ENCODE measurements around the gene SCN5A. TPM values are rescaled to one million over a fixed set of nuclear protein-coding genes. Genes with fewer than 3 reads are reported as not detected.

Gene SCN5A
- total and polyA plus RNA-seq, 2 of the 13 experiments (the other 11 are each of a cell fraction or from before 2014, with no cell fraction given) = 0.22 TPM; not detected in 1

- ChIA-PET CTCF (ENCODE audit: low intra/inter-chr PET ratio, low total read pairs) (no interaction called here), POLR2A (no interaction called here)
- no peak overlapping the region for H3K4me3 ChIP-seq (replicated peaks in 1 of 3; ENCODE audit: insufficient read depth in 1 of 3, low read depth in 2 of 3, low read length in 3 of 3)
- no peaks in the 10 kb centered on the region for H3K9me3 ChIP-seq (ENCODE audit: low read length)
- intact Hi-C loops (cut with micrococcal nuclease; ENCODE audit: unreplicated experiment) (no loop called here), in situ Hi-C loops (cut with HindIII; ENCODE audit: extremely low pct_ligation_motif_present, low pct_unique_long_range_greater_than_20kb) (no loop called here)
- no peaks in the 10 kb centered on the region for H4K20me1 ChIP-seq (ENCODE audit: insufficient read depth, low read length)
- no peak overlapping the region for H2AFZ ChIP-seq (ENCODE audit: low read length)
- no peak overlapping the region for H3K27ac ChIP-seq (ENCODE audit: extremely low read length, insufficient read depth, low read length)
- no peak overlapping the region for H3K9ac ChIP-seq (ENCODE audit: insufficient read depth, low read depth, low read length)
- WGBS (ENCODE audit: low lambda C conversion rate) = 52% methylated on average over 5 of the region's 5 CpGs
- no peak for TF ChIP-seq HNF4G (IDR thresholded peaks at IDR 0.05; ENCODE audit: borderline replicate concordance, low read depth, low read length)
- TF ChIP-seq HNF4G (CRISPR knock-in tag; IDR thresholded peaks at IDR 0.05; ENCODE audit: borderline replicate concordance, low read depth) = no peak
- no peak for TF ChIP-seq ZBTB38 (CRISPR knock-in tag; IDR thresholded peaks at IDR 0.05)
- no peak for TF ChIP-seq TGIF2 (CRISPR knock-in tag; IDR thresholded peaks at IDR 0.05)
- no peak for TF ChIP-seq ZNF598 (CRISPR knock-in tag; IDR thresholded peaks at IDR 0.05; ENCODE audit: borderline replicate concordance)
- TF ChIP-seq ZNF850 (CRISPR knock-in tag; conservative IDR thresholded peaks at IDR 0.05) = no peak
- no peak for TF ChIP-seq ZHX1 (CRISPR knock-in tag; IDR thresholded peaks at IDR 0.05; ENCODE audit: low read depth)
- no peak for TF ChIP-seq ZNF207 (IDR thresholded peaks at IDR 0.05; ENCODE audit: borderline replicate concordance)
- TF ChIP-seq IRF2 (CRISPR knock-in tag; IDR thresholded peaks at IDR 0.05) = no peak
- no peak for TF ChIP-seq ZNF292 (CRISPR knock-in tag; IDR thresholded peaks at IDR 0.05; ENCODE audit: borderline replicate concordance, low read depth)
- no peak for TF ChIP-seq XRCC5 (optimal IDR thresholded peaks at IDR 0.05; ENCODE audit: low read length)
- no peak for TF ChIP-seq ZNF276 (CRISPR knock-in tag; IDR thresholded peaks at IDR 0.05; ENCODE audit: low read depth)
- TF ChIP-seq MNT (IDR thresholded peaks at IDR 0.05) = no peak
- no peak for TF ChIP-seq TP53 (CRISPR knock-in tag; conservative IDR thresholded peaks at IDR 0.05)
- no peak for TF ChIP-seq MIXL1 (CRISPR knock-in tag; IDR thresholded peaks at IDR 0.05)
- no peak for TF ChIP-seq MTF2 (CRISPR knock-in tag; IDR thresholded peaks at IDR 0.05; ENCODE audit: borderline replicate concordance)
- TF ChIP-seq BCL6 (CRISPR knock-in tag; IDR thresholded peaks at IDR 0.05) = no peak
- no peak for TF ChIP-seq HINFP (CRISPR knock-in tag; IDR thresholded peaks at IDR 0.05; ENCODE audit: low read depth)
- no peak for ATAC-seq
- 0 out of 5 replicates have a peak, but pooled peaks cover 0 to 3% of the 10 kb centered on the region in 2 experiments for H3K27me3 ChIP-seq (ENCODE audit: control insufficient read depth in 1 of 2, insufficient read depth in 2 of 2, low read length in 2 of 2)
- BruUV-seq (replicated peaks) = no TSS peak
- no peaks in the 10 kb centered on the region for H3K36me3 ChIP-seq (replicated peaks in 1 of 2; ENCODE audit: control insufficient read depth in 1 of 2, insufficient read depth in 2 of 2, low read length in 2 of 2)
- H3K4me2 ChIP-seq (ENCODE audit: low read depth, low read length) = no peak overlapping the region
- FAIRE-seq = no peak
- no peaks in the 10 kb centered on the region for H3K79me2 ChIP-seq (ENCODE audit: insufficient read depth, low read length)
- DNase-seq (ENCODE audit: low spot score) = no peak
- H3K4me1 ChIP-seq (ENCODE audit: insufficient read depth, low read length) = no peaks in the 10 kb centered on the region
Observed at GRCh38 chr3:38698760-38699159, 49.3 kb upstream of the SCN5A start.
